ENCODE data around the gene TBC1D4.

Gene TBC1D4, protein sequence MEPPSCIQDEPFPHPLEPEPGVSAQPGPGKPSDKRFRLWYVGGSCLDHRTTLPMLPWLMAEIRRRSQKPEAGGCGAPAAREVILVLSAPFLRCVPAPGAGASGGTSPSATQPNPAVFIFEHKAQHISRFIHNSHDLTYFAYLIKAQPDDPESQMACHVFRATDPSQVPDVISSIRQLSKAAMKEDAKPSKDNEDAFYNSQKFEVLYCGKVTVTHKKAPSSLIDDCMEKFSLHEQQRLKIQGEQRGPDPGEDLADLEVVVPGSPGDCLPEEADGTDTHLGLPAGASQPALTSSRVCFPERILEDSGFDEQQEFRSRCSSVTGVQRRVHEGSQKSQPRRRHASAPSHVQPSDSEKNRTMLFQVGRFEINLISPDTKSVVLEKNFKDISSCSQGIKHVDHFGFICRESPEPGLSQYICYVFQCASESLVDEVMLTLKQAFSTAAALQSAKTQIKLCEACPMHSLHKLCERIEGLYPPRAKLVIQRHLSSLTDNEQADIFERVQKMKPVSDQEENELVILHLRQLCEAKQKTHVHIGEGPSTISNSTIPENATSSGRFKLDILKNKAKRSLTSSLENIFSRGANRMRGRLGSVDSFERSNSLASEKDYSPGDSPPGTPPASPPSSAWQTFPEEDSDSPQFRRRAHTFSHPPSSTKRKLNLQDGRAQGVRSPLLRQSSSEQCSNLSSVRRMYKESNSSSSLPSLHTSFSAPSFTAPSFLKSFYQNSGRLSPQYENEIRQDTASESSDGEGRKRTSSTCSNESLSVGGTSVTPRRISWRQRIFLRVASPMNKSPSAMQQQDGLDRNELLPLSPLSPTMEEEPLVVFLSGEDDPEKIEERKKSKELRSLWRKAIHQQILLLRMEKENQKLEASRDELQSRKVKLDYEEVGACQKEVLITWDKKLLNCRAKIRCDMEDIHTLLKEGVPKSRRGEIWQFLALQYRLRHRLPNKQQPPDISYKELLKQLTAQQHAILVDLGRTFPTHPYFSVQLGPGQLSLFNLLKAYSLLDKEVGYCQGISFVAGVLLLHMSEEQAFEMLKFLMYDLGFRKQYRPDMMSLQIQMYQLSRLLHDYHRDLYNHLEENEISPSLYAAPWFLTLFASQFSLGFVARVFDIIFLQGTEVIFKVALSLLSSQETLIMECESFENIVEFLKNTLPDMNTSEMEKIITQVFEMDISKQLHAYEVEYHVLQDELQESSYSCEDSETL (N-terminal part only)

DNA sequence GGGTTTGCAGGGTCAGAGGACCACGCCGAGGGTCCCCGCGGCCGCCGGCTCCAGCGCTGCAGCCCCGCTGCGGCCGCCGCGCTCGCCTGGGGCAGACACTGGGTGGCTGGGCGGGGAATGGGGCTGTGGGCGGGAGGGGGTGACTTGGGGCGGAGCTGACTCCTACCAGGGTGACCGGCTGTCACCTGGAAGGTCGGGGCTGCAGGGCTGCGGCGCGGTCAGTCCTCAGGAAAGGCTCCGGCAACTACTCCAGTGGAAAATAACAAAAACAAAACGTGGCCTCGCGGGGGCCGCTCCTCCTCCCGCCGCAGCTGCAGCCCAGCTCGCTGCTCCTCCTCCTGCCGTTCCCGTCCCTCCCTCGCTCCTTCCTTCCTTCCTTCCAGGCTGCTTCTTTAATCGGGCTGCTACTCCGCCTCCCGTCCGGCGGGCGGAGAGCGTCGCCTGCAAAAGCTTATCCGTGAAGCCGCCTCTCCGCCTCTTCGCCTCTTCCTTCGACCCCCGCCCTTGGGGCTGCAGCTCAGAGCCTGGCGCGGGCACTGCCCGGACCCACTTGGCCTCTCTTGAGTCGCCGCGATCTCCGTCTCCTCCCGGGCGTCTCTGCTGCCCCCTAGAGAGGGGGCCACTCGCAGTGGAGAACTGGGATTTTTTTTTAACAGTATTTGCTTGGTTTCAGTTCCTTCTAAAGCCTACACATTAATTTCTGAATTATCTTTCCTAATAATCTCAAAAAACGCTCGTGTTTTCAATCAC, at the start of gene TBC1D4:
Gene TBC1D4, minus strand, starts transcription at position 100 of the 750 bp plus-strand sequence. CDS start 402 bp downstream, outside the sequence.
- DNase-seq = peak; percentile 82

DNA sequence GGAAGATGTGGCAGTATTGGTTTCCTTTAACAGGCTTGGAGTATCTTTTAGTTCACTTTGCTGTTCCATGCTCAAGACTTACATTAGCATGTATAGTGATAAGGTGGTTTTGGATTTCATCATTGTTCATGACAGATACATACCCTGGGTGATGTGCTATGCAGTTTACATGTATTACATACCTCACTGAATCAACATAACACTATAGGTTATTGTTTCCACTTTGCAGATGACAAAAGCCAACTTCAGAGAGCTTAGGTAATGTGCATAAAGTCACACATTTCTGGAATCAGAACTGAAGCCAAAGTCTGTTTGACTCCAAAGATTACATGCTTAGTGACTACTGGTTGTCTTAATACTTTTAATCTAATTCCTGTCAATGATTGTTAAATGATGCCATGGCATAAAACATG, 48.6 kb upstream of the TBC1D4 start:
- peak; percentile 9 for DNase-seq

- no peak for DNase-seq
These were observed 40.0 kb upstream of the TBC1D4 start for GRCh38 chr13:75521956-75522355.

- no peak for DNase-seq
These were observed 36.6 kb upstream of the TBC1D4 start for GRCh38 chr13:75518439-75519088.

GRCh38 chr13:75514080-75514995, 32.4 kb upstream of the TBC1D4 start:
- no peak for DNase-seq

DNA sequence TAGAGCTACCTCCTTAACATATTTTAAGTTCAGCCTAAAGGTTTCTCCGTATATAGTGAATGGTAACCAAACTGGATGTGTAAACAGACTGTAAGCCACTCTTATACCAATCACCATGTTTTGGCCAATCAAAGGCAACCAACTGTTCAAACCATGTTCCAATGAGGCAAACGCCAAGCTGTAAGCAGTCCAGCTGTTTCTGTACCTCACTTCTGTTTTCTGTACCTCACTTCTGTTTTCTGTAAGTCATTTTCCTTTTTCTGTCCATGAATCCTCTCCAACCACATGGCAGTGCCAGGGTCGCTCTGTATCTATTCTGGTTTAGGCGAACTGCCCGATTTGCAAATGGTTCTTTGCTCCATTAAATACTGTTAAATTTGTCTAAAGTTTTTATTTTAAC, 31.3 kb upstream of the TBC1D4 start:
- no peak for DNase-seq

DNA sequence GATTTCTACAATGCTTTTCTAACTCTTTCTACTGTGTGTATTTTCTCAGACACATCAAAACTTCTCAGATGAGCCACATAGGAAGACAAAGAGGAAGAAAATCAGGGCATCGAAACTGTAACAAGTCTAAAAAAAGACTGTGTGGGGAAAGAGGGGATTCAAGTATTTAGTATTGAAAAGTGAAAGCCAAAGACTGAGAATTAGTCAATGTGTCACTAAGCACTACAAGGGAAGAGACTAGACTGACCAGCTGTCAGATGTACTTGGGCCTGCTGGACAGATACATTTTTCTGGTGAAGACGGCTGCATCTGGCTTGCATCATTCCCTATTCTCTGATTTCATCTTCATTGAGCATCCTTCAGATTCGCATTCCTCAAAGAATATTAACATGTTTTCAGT, 30.3 kb upstream of the TBC1D4 start:
- no peak for DNase-seq

GRCh38 chr13:75511051-75511625, 29.2 kb upstream of the TBC1D4 start:
- DNase-seq = no peak

GRCh38 chr13:75508002-75508548, 26.1 kb upstream of the TBC1D4 start:
- DNase-seq = no peak

GRCh38 chr13:75507027-75508001, 25.3 kb upstream of the TBC1D4 start:
- no peak for DNase-seq

GRCh38 chr13:75506018-75506417, 24.0 kb upstream of the TBC1D4 start:
- DNase-seq = no peak

GRCh38 chr13:75505327-75505726, 23.4 kb upstream of the TBC1D4 start:
- no peak for DNase-seq

DNA sequence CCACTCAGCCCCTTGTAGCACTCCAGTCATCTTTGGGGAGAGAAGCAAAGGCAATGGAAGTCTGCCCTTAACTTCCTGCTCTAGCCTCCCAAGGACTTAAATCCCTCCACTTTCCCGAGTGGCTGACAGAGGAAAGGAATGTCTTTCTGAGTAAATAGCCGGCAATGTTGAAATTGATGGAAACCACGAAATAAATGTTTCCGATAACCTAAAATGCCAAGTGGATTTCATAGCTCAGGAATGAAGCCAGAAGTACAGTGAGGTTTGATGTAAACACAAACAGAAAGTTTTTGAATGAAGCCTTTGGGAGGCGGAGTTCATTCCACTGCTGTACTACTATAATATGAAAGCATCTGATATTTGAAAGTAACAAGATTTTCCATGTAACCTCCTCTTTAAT, 14.0 kb upstream of the TBC1D4 start:
- DNase-seq = no peak

GRCh38 chr13:75494491-75494890, 12.5 kb upstream of the TBC1D4 start:
- no peak for DNase-seq

DNA sequence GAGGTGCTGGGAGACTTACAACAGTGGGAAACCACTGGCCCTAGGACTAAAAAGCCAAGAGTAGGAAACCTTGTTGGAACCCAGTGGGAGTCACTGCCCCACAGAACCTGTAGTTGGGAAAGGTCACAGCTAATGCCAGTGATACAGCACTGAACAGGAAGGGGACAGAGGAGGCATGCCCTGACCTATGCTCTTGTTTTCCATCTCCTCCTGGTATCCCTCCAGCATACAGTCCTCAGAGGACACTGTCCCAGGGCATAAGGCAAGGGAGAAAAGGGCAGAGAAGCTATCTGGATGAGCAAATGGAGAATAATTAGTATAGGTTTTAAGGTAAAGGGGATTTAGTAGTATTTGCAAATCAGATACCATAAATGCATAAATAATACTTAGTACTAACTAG, 11.2 kb upstream of the TBC1D4 start:
- DNase-seq = no peak

- DNase-seq = no peak
These were observed 10.4 kb upstream of the TBC1D4 start for GRCh38 chr13:75492389-75492788.

- no peak for DNase-seq
These were observed 9.4 kb upstream of the TBC1D4 start for GRCh38 chr13:75491376-75491775.

GRCh38 chr13:75489502-75490263, 7.7 kb upstream of the TBC1D4 start:
- DNase-seq = peak; percentile 61

All from activated CD4-positive, alpha-beta T cell treated with anti-CD3 and anti-CD28 coated beads, Interleukin-2, Interleukin-6, amounts not matched to agents 100 ng/mL and 50 ng/mL, durations not matched to agents 16 hours and 8 hours (primary cell).